HCT116 (cell line): ENCODE measurements around the gene ROBO1. TPM values are rescaled to one million over a fixed set of nuclear protein-coding genes. Genes with fewer than 3 reads are reported as not detected.

Experiments
- ATAC-seq: fragments of 200-7000 bp; cut with Tn5 transposase; 2 replicates; pipeline ENCODE4 v1.9.1; 2020; ENCODE audit warnings: mild to moderate bottlenecking, moderate library complexity
- BruUV-seq: library from RNA; stranded (reverse); fragments of 400-500 nt; replicated peaks from 2 replicates; lab custom pipeline; 2021; lab: Mats Ljungman, UMichigan
- CTCF ChIA-PET: fragments of 300-600 bp; sonication (Branson Sonifier 250); formaldehyde crosslinking; loops from one replicate; lab custom pipeline; 2021; ENCODE audit warnings: antibody characterized with exemption; lab: Charles Lee
- POLR2A ChIA-PET: fragments of 300-600, 350-600 bp; sonication (Branson Sonifier 250); formaldehyde crosslinking; loops from one replicate; lab custom pipeline; 2021; ENCODE audit warnings: antibody characterized with exemption; lab: Charles Lee
- RAD21 ChIA-PET, 2 experiments: fragments of 300-600 bp; sonication (Branson Sonifier 250); formaldehyde crosslinking; loops; one replicate each; lab custom pipeline; 2023; ENCODE audit warnings: low total read pairs in 2 of 2; ENCODE audit not compliant: uncharacterized antibody in 2 of 2, unreplicated experiment in 2 of 2, low non-redundant PET in 1 of 2; lab: Charles Lee
- DNase-seq: peaks from one replicate; pipeline ENCODE4 v3.0.0-alpha.2; 2010; ENCODE audit warnings: low read depth, low spot score
- H2AFZ ChIP-seq: fragments of 200-600 bp; shearing (Covaris generic), sonication (generic); 2 replicates; pipeline ENCODE4 v1.6.1; 2017; ENCODE audit warnings: low read depth, mixed run types, mixed read lengths, antibody characterized with exemption, low read length; ENCODE audit not compliant: poor library complexity, severe bottlenecking
- H3K27ac ChIP-seq: 2 replicates; pipeline ENCODE4 v1.5.1; 2012; ENCODE audit warnings: low read depth, low read length
- H3K27me3 ChIP-seq: fragments of 200-600 bp; sonication (generic); 2 replicates; pipeline ENCODE4 v1.6.1; 2016; ENCODE audit warnings: mixed run types, low read length, mixed read lengths; ENCODE audit not compliant: insufficient read depth
- H3K36me3 ChIP-seq, 2 experiments: fragments of 200-500 bp in 1 of 2; fragments of 200-600 bp in 1 of 2; sonication (Bioruptor generic) in 1 of 2; sonication (generic) in 1 of 2; 2 replicates each; pipeline versions ENCODE4 v1.5.1 to v1.6.1; 2014 to 2016; ENCODE audit warnings: low read length in 2 of 2, inconsistent platforms in 1 of 2, mixed read lengths in 1 of 2, mixed run types in 1 of 2; ENCODE audit not compliant: insufficient read depth in 2 of 2, control insufficient read depth in 1 of 2
- H3K4me1 ChIP-seq, 2 experiments: fragments of 200-600 bp in 1 of 2; sonication (generic) in 1 of 2; 2 replicates each; pipeline versions ENCODE4 v1.5.1 to v1.6.1; 2012 to 2017; ENCODE audit warnings: low read length in 2 of 2, inconsistent platforms in 1 of 2, mild to moderate bottlenecking in 1 of 2, mixed read lengths in 1 of 2, mixed run types in 1 of 2, moderate library complexity in 1 of 2; ENCODE audit not compliant: insufficient read depth in 2 of 2, control insufficient read depth in 1 of 2
- H3K4me2 ChIP-seq: fragments of 200-600 bp; sonication (generic); 2 replicates; pipeline ENCODE4 v1.6.1; 2017; ENCODE audit warnings: mixed run types, low read length, mixed read lengths
- H3K4me3 ChIP-seq, 2 experiments: fragments of 200-600 bp in 1 of 2; sonication (generic) in 1 of 2; replicated peaks in 1 of 2; 2 replicates each; pipeline ENCODE4 v1.5.1; 2011 to 2016; ENCODE audit warnings: low read length in 2 of 2, control low read depth in 1 of 2, low read depth in 1 of 2, mild to moderate bottlenecking in 1 of 2, mixed read lengths in 1 of 2, mixed run types in 1 of 2
- H3K79me2 ChIP-seq: fragments of 200-600 bp; sonication (generic); 2 replicates; pipeline ENCODE4 v1.6.1; 2017; ENCODE audit warnings: mild to moderate bottlenecking, mixed run types, low read length, moderate library complexity, mixed read lengths; ENCODE audit not compliant: insufficient read depth
- H3K9ac ChIP-seq: fragments of 200-600 bp; sonication (generic); 2 replicates; pipeline ENCODE4 v1.6.1; 2016; ENCODE audit warnings: low read length, mixed read lengths
- H3K9me2 ChIP-seq: fragments of 200-600 bp; sonication (generic), shearing (Covaris generic); 2 replicates; pipeline ENCODE4 v1.6.1; 2017; ENCODE audit warnings: mixed run types, mild to moderate bottlenecking, moderate library complexity; ENCODE audit not compliant: insufficient read depth
- H3K9me3 ChIP-seq, 2 experiments: fragments of 200-500 bp in 1 of 2; fragments of 200-600 bp in 1 of 2; sonication (Bioruptor generic) in 1 of 2; sonication (generic) in 1 of 2; 2 replicates each; pipeline ENCODE4 v1.6.1; 2014 to 2017; ENCODE audit warnings: low read length in 2 of 2, mixed read lengths in 2 of 2, inconsistent platforms in 1 of 2, low read depth in 1 of 2, mild to moderate bottlenecking in 1 of 2, mixed run types in 1 of 2, moderate library complexity in 1 of 2; ENCODE audit not compliant: control insufficient read depth in 1 of 2, insufficient read depth in 1 of 2
- H4K20me1 ChIP-seq: fragments of 200-600 bp; sonication (generic), shearing (Covaris generic); 2 replicates; pipeline ENCODE4 v1.6.1; 2017; ENCODE audit warnings: mixed run types, mild to moderate bottlenecking, moderate library complexity; ENCODE audit not compliant: insufficient read depth
- EGR1 ChIP-seq: IDR thresholded peaks from 2 replicates; pipeline ENCODE4 v1.6.1; 2012; ENCODE audit warnings: low read depth
- EZH2 ChIP-seq: fragments of 200-600 bp; sonication (generic); IDR thresholded peaks from 2 replicates; pipeline ENCODE4 v1.6.1; 2017; ENCODE audit warnings: antibody characterized with exemption, mixed run types
- JUND ChIP-seq: IDR thresholded peaks from 2 replicates; pipeline ENCODE4 v1.6.1; 2012
- POLR2A ChIP-seq: IDR thresholded peaks from 2 replicates; pipeline ENCODE4 v1.7.0; 2011; ENCODE audit warnings: borderline replicate concordance; ENCODE audit not compliant: insufficient read depth, insufficient read length; ENCODE audit errors: extremely low read depth
- RAD21 ChIP-seq: IDR thresholded peaks from 2 replicates; pipeline ENCODE4 v1.6.1; 2012; ENCODE audit warnings: low read depth, mild to moderate bottlenecking
- SIN3A ChIP-seq: IDR thresholded peaks from 2 replicates; pipeline ENCODE4 v1.6.1; 2012; ENCODE audit warnings: low read depth
- SP1 ChIP-seq: IDR thresholded peaks from 2 replicates; pipeline ENCODE4 v1.6.1; 2012; ENCODE audit warnings: low read depth
- TCF7L2 ChIP-seq: IDR thresholded peaks from 2 replicates; pipeline ENCODE4 v1.7.0; 2011; ENCODE audit warnings: borderline replicate concordance, inconsistent platforms; ENCODE audit not compliant: insufficient read depth, insufficient read length; ENCODE audit errors: extremely low read depth
- YY1 ChIP-seq: IDR thresholded peaks from 2 replicates; pipeline ENCODE4 v1.6.1; 2011; ENCODE audit warnings: low read length, low read depth, moderate library complexity, mild to moderate bottlenecking; ENCODE audit not compliant: insufficient replicate concordance; ENCODE audit errors: extremely low read depth
- ZFX ChIP-seq: fragments of 450-650 bp; IDR thresholded peaks from 2 replicates; pipeline ENCODE4 v1.6.1; 2017
- intact Hi-C: fragments of 100-400 bp; cut with micrococcal nuclease; formaldehyde crosslinking; loops from 2 replicates; pipeline ENCODE4 v1.10.0; 2022
- total RNA-seq: library from RNA; stranded (reverse); gene quantifications from one replicate; pipeline ENCODE4 v1.2.1, GENCODE V29; 2021; ENCODE audit not compliant: unreplicated experiment

Gene ROBO1
- total RNA-seq, 1 experiment from 2014 or later = 0.27 TPM

GRCh38 chr3:79284781-79285180 is 483.0 kb downstream of the ROBO1 start:
- no peaks in the 10 kb centered on the region for H3K36me3 ChIP-seq
- BruUV-seq = no TSS peak
- H2AFZ ChIP-seq = no peak overlapping the region
- DNase-seq = no peak
- intact Hi-C loops = no loop called here
- H3K4me3 ChIP-seq = no peak overlapping the region
- peaks cover 3 to 14% of the 10 kb centered on the region in 2 experiments; a peak in 3 of 4 replicates for H3K9me3 ChIP-seq
- H3K79me2 ChIP-seq = no peaks in the 10 kb centered on the region
- no peaks in the 10 kb centered on the region for H3K9me2 ChIP-seq
- ChIA-PET CTCF (no interaction called here), RAD21 (no interaction called here), POLR2A (no interaction called here)
- H3K9ac ChIP-seq = no peak overlapping the region
- H3K27me3 ChIP-seq = no peaks in the 10 kb centered on the region
- no peak for ATAC-seq
- H3K27ac ChIP-seq = no peak overlapping the region
- no peaks in the 10 kb centered on the region for H3K4me1 ChIP-seq
- TF ChIP-seq JUND = no peak
- no peak for TF ChIP-seq EZH2
- no peak for TF ChIP-seq YY1
- TF ChIP-seq POLR2A = no peak
- no peaks in the 10 kb centered on the region for H4K20me1 ChIP-seq
- H3K4me2 ChIP-seq = no peak overlapping the region

DNA sequence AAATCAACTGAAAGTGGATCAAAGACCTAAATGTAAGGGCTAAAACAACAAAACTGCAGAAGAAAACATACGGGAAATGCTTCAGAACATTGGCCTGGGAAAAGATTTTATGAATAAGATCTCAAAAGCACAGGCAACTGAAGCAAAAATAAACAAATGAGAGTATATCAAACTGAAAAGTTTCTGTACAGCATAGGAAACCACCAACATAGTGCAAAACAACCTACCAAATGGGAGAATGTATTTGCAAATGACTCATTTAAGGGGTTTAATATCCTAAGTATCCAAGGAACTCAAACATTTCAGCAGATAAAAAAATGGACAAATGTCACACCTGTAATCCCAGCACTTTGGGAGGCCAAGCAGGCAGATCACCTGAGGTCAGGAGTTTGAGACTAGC is 489.1 kb downstream of the ROBO1 start:
- ATAC-seq = no peak
- no peak for DNase-seq
- H3K79me2 ChIP-seq = no peaks in the 10 kb centered on the region
- H3K27ac ChIP-seq = no peak overlapping the region
- H4K20me1 ChIP-seq = no peaks in the 10 kb centered on the region
- CTCF ChIA-PET = no interaction called here
- H3K36me3 ChIP-seq = no peaks in the 10 kb centered on the region
- no peak overlapping the region for H2AFZ ChIP-seq
- POLR2A ChIA-PET = no interaction called here
- H3K4me2 ChIP-seq = no peak overlapping the region
- no peaks in the 10 kb centered on the region for H3K9me2 ChIP-seq
- RAD21 ChIA-PET = no interaction called here
- no peaks in the 10 kb centered on the region for H3K4me1 ChIP-seq
- H3K27me3 ChIP-seq = no peaks in the 10 kb centered on the region
- intact Hi-C loops = no loop called here
- H3K9me3 ChIP-seq = peaks cover 4 to 11% of the 10 kb centered on the region in 2 experiments; a peak in 1 of 4 replicates
- no TSS peak for BruUV-seq
- no peak overlapping the region for H3K9ac ChIP-seq
- no peak overlapping the region for H3K4me3 ChIP-seq
- TF ChIP-seq POLR2A (no peak), SIN3A (no peak), ZFX (no peak), EGR1 (no peak), RAD21 (no peak), SP1 (no peak), TCF7L2 (no peak)
